Measurements from ENCODE around the gene SENP1.
A peak's percentile ranks its signal among the peaks of the same experiment; 100 is the strongest.
"Not testable (repeated sequence)": the region's sequence is repeated elsewhere in the genome, so short reads cannot be mapped to it uniquely, and the experiment has no call there.

Gene SENP1

GRCh38 chr12:48118284-48118871 lies 12.5 kb upstream of the SENP1 start:
- no peak for FAIRE-seq

GRCh38 chr12:48115957-48116356 lies 10.1 kb upstream of the SENP1 start:
- no peak for DNase-seq (ENCODE audit: insufficient read length, low spot score)
- no peak for FAIRE-seq

More at GRCh38 chr12:48118284-48118871, 12.5 kb upstream of the SENP1 start:
- no peak for DNase-seq (ENCODE audit: insufficient read length, low spot score)

DNA sequence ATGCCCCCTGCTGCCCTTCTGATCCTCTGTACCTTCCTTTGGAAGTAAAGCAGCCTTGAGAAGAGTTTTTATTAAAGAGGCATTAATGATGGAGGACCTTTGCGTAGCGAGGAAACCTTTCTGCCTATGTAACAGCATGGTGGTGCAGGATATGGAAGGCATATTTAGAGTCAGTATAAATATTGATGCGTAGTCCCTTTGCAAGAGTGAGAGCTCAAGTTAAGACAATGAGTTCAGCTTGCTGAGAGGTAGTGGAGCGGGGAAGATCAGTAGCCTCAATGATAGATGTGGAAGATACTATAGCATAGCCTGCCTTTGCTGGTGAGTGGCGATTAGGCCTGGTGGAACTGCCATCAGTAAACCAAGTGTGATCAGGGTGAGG lies 5.4 kb upstream of the SENP1 start:
- FAIRE-seq; DNase-seq (ENCODE audit: insufficient read length, low spot score): not testable (repeated sequence)

DNA sequence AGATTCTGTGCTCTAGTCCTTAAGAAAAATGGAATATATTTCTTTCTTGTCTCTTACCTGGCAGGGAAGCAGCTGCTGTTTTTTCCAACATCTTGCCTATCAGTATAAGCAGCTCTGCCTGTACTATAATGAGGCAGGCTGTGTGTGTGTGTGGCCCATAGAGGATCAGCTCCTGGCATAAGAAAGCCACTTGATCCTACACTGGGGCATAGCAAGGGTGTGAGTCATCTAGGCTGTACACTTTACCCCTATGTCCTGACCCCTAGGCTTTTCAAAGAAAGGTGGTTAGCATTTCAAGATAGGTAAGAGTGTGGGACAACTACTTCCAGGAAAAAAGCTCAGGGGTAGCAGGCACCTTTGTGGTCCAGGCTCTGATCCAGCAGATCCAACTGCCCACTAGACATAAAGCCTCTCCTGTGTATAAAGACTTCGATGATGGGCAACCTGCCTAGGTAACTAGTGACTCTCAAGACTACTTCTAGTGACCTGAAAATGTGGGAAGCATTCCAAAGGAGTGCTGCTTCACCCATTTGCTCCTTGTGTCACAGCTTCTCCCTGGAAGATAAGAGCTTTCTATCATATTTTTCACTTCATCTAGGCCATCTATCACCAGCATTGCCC lies 4.9 kb upstream of the SENP1 start:
- FAIRE-seq (no peak), DNase-seq (ENCODE audit: insufficient read length, low spot score) (no peak)

GRCh38 chr12:48109424-48109823 lies 3.5 kb upstream of the SENP1 start:
- no peak for FAIRE-seq
- DNase-seq (ENCODE audit: insufficient read length, low spot score), result no peak

- DNase-seq (ENCODE audit: insufficient read length, low spot score) (no peak), FAIRE-seq (no peak)
Observed at GRCh38 chr12:48106681-48107613, 1.1 kb upstream of the SENP1 start.

GRCh38 chr12:48105321-48105866 lies 485 bp downstream of the SENP1 start:
- DNase-seq (ENCODE audit: insufficient read length, low spot score) (no peak), FAIRE-seq (no peak)

GRCh38 chr12:48104531-48104930 lies 1.3 kb downstream of the SENP1 start:
- FAIRE-seq (no peak), DNase-seq (ENCODE audit: insufficient read length, low spot score) (no peak)

GRCh38 chr12:48092611-48093010 lies 13.3 kb downstream of the SENP1 start:
- DNase-seq (ENCODE audit: insufficient read length, low spot score) (no peak), FAIRE-seq (no peak)

- no peak for DNase-seq (ENCODE audit: insufficient read length, low spot score)
- FAIRE-seq, result no peak
Observed at GRCh38 chr12:48086327-48086726, 19.6 kb downstream of the SENP1 start.

DNA sequence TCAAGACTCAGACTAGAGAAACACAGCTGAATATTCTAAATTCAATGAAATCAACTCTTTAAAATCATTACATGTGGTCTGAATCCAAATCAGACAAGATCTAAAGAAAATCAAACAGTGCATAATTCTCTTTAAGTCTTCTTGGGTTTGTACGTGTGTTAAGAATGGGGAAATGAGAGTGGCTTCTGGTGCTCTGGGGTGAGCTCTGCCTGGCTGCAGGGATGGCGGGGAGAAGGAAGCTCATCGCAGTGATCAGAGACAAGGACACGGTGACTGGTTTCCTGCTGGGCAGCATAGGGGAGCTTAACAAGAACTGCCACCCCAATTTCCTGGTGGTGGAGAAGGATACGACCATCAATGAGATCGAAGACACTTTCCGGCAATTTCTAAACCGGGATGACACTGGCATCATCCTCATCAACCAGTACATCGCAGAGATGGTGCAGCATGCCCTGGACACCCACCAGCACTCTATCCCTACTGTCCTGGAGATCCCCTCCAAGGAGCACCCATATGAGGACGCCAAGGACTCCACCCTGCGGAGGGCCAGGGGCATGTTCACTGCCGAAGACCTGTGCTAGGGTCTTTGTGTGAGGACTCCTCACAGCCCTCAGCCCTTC lies 20.9 kb downstream of the SENP1 start:
- no peak for DNase-seq (ENCODE audit: insufficient read length, low spot score)
- peak; percentile 33 for FAIRE-seq

DNA sequence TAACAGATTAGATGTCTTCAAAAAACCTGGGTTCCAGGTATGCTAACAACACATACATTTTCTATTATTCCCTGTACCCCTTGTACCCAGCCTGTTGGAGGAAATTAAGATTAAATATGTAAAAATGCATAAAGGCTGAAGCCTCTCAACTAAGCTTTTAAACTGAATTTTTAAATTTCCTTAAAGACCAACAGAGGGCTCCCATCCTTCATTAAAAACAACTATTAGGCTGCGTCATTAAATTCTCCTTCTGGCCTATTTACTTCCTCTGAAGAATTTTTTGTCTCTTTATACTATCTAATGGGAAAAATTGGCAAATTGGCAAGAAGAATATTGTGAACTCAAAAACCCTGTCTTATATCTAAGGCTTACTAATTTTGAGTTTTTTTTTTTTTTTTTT lies 21.8 kb downstream of the SENP1 start:
- FAIRE-seq (no peak), DNase-seq (ENCODE audit: insufficient read length, low spot score) (no peak)

GRCh38 chr12:48080821-48081220 lies 25.1 kb downstream of the SENP1 start:
- FAIRE-seq (no peak), DNase-seq (ENCODE audit: insufficient read length, low spot score) (no peak)

GRCh38 chr12:48080285-48080684 lies 25.6 kb downstream of the SENP1 start:
- no peak for FAIRE-seq
- DNase-seq (ENCODE audit: insufficient read length, low spot score), result no peak

DNA sequence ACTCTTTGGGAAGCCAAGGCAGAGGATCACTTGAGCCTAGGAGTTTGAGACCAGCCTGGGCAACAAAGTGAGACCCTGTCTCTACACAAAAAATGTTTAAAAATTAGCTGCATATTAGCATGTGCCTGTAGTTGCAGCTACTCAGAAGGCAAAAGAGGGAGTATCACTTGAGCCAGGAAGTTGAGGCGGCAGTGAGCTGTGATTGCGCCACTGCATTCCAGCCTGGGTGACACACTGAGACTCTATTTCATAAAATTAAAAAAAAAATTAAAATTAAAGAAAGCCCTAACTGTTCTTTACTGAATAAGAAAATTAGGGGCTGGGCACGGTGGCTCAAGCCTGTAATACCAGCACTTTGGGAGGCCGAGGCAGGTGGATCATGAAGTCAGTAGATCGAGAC lies 27.0 kb downstream of the SENP1 start:
- DNase-seq (ENCODE audit: insufficient read length, low spot score), result no peak
- FAIRE-seq, result no peak

- no peak for FAIRE-seq
- no peak for DNase-seq (ENCODE audit: insufficient read length, low spot score)
Observed at GRCh38 chr12:48077111-48077510, 28.8 kb downstream of the SENP1 start.

DNA sequence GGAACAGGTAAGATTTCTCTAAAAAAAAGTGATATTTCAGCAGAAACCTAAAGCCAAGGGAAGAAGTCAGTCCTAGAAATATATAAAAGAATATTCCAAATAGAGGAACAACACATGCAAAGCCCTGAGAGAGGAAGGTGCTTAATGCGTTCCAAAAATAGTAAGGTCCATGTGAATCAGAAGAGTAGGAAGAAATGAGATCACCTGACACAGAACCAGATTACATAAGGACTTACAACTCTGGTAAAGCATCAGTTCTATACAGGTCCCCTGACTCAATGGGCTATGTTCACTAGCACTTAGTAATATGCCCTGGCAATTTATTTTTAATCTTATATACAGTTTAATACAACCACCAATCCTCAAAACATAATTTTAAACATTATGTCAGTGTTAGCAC lies 30.0 kb downstream of the SENP1 start:
- DNase-seq (ENCODE audit: insufficient read length, low spot score) (no peak), FAIRE-seq (no peak)

GRCh38 chr12:48074266-48074665 lies 31.6 kb downstream of the SENP1 start:
- DNase-seq (ENCODE audit: insufficient read length, low spot score), result no peak
- no peak for FAIRE-seq

DNA sequence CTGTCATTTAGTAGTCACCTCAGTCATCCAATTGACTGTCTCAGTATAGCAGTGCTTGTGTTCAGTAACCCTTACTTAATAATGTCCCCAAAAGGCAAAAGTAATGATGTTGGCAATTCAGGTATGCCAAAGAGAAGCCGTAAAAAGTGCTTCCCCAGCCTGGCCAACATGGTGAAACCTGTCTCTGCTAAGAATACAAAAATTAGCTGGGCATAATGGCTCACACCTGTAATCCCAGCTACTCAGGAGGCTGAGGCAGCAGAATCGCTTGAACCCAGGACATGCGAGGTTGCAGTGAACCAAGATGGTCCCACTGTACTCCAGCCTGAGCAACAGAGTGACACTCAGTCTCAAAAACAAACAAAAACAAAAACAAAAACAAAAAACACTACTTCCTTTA lies 33.6 kb downstream of the SENP1 start:
- DNase-seq (ENCODE audit: insufficient read length, low spot score) (no peak), FAIRE-seq (no peak)

DNA sequence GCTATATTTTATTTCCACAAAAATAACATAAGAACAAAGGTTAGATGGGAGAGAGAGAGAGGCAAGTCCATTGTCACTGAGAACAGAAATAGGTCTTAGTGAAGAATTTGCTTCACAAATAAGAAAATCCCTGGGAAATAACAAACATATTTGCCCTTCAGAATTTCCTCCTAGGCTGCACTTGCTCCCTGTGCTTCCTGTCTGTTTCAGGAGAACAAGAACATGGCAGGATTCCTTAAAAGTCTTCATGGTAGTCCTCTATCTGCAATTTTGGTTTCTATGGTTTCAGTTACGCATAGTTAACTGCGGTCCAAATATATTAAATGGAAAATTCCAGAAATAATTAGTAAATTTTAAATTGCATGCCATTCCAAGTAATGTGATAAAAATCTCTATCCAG lies 34.1 kb downstream of the SENP1 start:
- DNase-seq (ENCODE audit: insufficient read length, low spot score) (no peak), FAIRE-seq (no peak)

GRCh38 chr12:48070731-48071130 lies 35.1 kb downstream of the SENP1 start:
- DNase-seq (ENCODE audit: insufficient read length, low spot score), result no peak
- no peak for FAIRE-seq

Data from HTR-8/SVneo (cell line).